HCT116 (cell line): ENCODE results near the gene STK39. TPM values are rescaled to one million over a fixed set of nuclear protein-coding genes. Genes with fewer than 3 reads are reported as not detected.

Experiments used
- ATAC-seq: fragments of 200-7000 bp; cut with Tn5 transposase; 2 replicates; pipeline ENCODE4 v1.9.1; 2020; ENCODE audit warnings: mild to moderate bottlenecking, moderate library complexity
- BruUV-seq: library from RNA; stranded (reverse); fragments of 400-500 nt; replicated peaks from 2 replicates; lab custom pipeline; 2021; lab: Mats Ljungman, UMichigan
- CTCF ChIA-PET: fragments of 300-600 bp; sonication (Branson Sonifier 250); formaldehyde crosslinking; loops from one replicate; lab custom pipeline; 2021; ENCODE audit warnings: antibody characterized with exemption; lab: Charles Lee
- POLR2A ChIA-PET: fragments of 300-600, 350-600 bp; sonication (Branson Sonifier 250); formaldehyde crosslinking; loops from one replicate; lab custom pipeline; 2021; ENCODE audit warnings: antibody characterized with exemption; lab: Charles Lee
- RAD21 ChIA-PET, 2 experiments: fragments of 300-600 bp; sonication (Branson Sonifier 250); formaldehyde crosslinking; loops; one replicate each; lab custom pipeline; 2023; ENCODE audit warnings: low total read pairs in 2 of 2; ENCODE audit not compliant: uncharacterized antibody in 2 of 2, unreplicated experiment in 2 of 2, low non-redundant PET in 1 of 2; lab: Charles Lee
- DNase-seq: peaks from one replicate; pipeline ENCODE4 v3.0.0-alpha.2; 2010; ENCODE audit warnings: low read depth, low spot score
- H2AFZ ChIP-seq: fragments of 200-600 bp; shearing (Covaris generic), sonication (generic); 2 replicates; pipeline ENCODE4 v1.6.1; 2017; ENCODE audit warnings: low read depth, mixed run types, mixed read lengths, antibody characterized with exemption, low read length; ENCODE audit not compliant: poor library complexity, severe bottlenecking
- H3K27ac ChIP-seq: 2 replicates; pipeline ENCODE4 v1.5.1; 2012; ENCODE audit warnings: low read depth, low read length
- H3K27me3 ChIP-seq: fragments of 200-600 bp; sonication (generic); 2 replicates; pipeline ENCODE4 v1.6.1; 2016; ENCODE audit warnings: mixed run types, low read length, mixed read lengths; ENCODE audit not compliant: insufficient read depth
- H3K36me3 ChIP-seq, 2 experiments: fragments of 200-500 bp in 1 of 2; fragments of 200-600 bp in 1 of 2; sonication (Bioruptor generic) in 1 of 2; sonication (generic) in 1 of 2; 2 replicates each; pipeline versions ENCODE4 v1.5.1 to v1.6.1; 2014 to 2016; ENCODE audit warnings: low read length in 2 of 2, inconsistent platforms in 1 of 2, mixed read lengths in 1 of 2, mixed run types in 1 of 2; ENCODE audit not compliant: insufficient read depth in 2 of 2, control insufficient read depth in 1 of 2
- H3K4me1 ChIP-seq, 2 experiments: fragments of 200-600 bp in 1 of 2; sonication (generic) in 1 of 2; 2 replicates each; pipeline versions ENCODE4 v1.5.1 to v1.6.1; 2012 to 2017; ENCODE audit warnings: low read length in 2 of 2, inconsistent platforms in 1 of 2, mild to moderate bottlenecking in 1 of 2, mixed read lengths in 1 of 2, mixed run types in 1 of 2, moderate library complexity in 1 of 2; ENCODE audit not compliant: insufficient read depth in 2 of 2, control insufficient read depth in 1 of 2
- H3K4me2 ChIP-seq: fragments of 200-600 bp; sonication (generic); 2 replicates; pipeline ENCODE4 v1.6.1; 2017; ENCODE audit warnings: mixed run types, low read length, mixed read lengths
- H3K4me3 ChIP-seq, 2 experiments: fragments of 200-600 bp in 1 of 2; sonication (generic) in 1 of 2; replicated peaks in 1 of 2; 2 replicates each; pipeline ENCODE4 v1.5.1; 2011 to 2016; ENCODE audit warnings: low read length in 2 of 2, control low read depth in 1 of 2, low read depth in 1 of 2, mild to moderate bottlenecking in 1 of 2, mixed read lengths in 1 of 2, mixed run types in 1 of 2
- H3K79me2 ChIP-seq: fragments of 200-600 bp; sonication (generic); 2 replicates; pipeline ENCODE4 v1.6.1; 2017; ENCODE audit warnings: mild to moderate bottlenecking, mixed run types, low read length, moderate library complexity, mixed read lengths; ENCODE audit not compliant: insufficient read depth
- H3K9ac ChIP-seq: fragments of 200-600 bp; sonication (generic); 2 replicates; pipeline ENCODE4 v1.6.1; 2016; ENCODE audit warnings: low read length, mixed read lengths
- H3K9me2 ChIP-seq: fragments of 200-600 bp; sonication (generic), shearing (Covaris generic); 2 replicates; pipeline ENCODE4 v1.6.1; 2017; ENCODE audit warnings: mixed run types, mild to moderate bottlenecking, moderate library complexity; ENCODE audit not compliant: insufficient read depth
- H3K9me3 ChIP-seq, 2 experiments: fragments of 200-500 bp in 1 of 2; fragments of 200-600 bp in 1 of 2; sonication (Bioruptor generic) in 1 of 2; sonication (generic) in 1 of 2; 2 replicates each; pipeline ENCODE4 v1.6.1; 2014 to 2017; ENCODE audit warnings: low read length in 2 of 2, mixed read lengths in 2 of 2, inconsistent platforms in 1 of 2, low read depth in 1 of 2, mild to moderate bottlenecking in 1 of 2, mixed run types in 1 of 2, moderate library complexity in 1 of 2; ENCODE audit not compliant: control insufficient read depth in 1 of 2, insufficient read depth in 1 of 2
- H4K20me1 ChIP-seq: fragments of 200-600 bp; sonication (generic), shearing (Covaris generic); 2 replicates; pipeline ENCODE4 v1.6.1; 2017; ENCODE audit warnings: mixed run types, mild to moderate bottlenecking, moderate library complexity; ENCODE audit not compliant: insufficient read depth
- ATF3 ChIP-seq: IDR thresholded peaks from 2 replicates; pipeline ENCODE4 v1.6.1; 2012
- CBX3 ChIP-seq: IDR thresholded peaks from 2 replicates; pipeline ENCODE4 v1.6.1; 2012; ENCODE audit warnings: low read depth
- CEBPB ChIP-seq: IDR thresholded peaks from 2 replicates; pipeline ENCODE4 v1.6.1; 2012; ENCODE audit warnings: low read depth
- EGR1 ChIP-seq: IDR thresholded peaks from 2 replicates; pipeline ENCODE4 v1.6.1; 2012; ENCODE audit warnings: low read depth
- ELF1 ChIP-seq: IDR thresholded peaks from 2 replicates; pipeline ENCODE4 v1.6.1; 2012; ENCODE audit warnings: low read depth, borderline replicate concordance
- EZH2 ChIP-seq: fragments of 200-600 bp; sonication (generic); IDR thresholded peaks from 2 replicates; pipeline ENCODE4 v1.6.1; 2017; ENCODE audit warnings: antibody characterized with exemption, mixed run types
- EZH2phosphoT487 ChIP-seq: fragments of 200-600 bp; IDR thresholded peaks from 2 replicates; pipeline ENCODE4 v1.6.1; 2018; ENCODE audit warnings: antibody characterized with exemption, borderline replicate concordance
- FOSL1 ChIP-seq: IDR thresholded peaks from 2 replicates; pipeline ENCODE4 v1.6.1; 2012; ENCODE audit warnings: low read depth
- JUND ChIP-seq: IDR thresholded peaks from 2 replicates; pipeline ENCODE4 v1.6.1; 2012
- POLR2A ChIP-seq: IDR thresholded peaks from 2 replicates; pipeline ENCODE4 v1.7.0; 2011; ENCODE audit warnings: borderline replicate concordance; ENCODE audit not compliant: insufficient read depth, insufficient read length; ENCODE audit errors: extremely low read depth
- POLR2AphosphoS5 ChIP-seq: IDR thresholded peaks from 2 replicates; pipeline ENCODE4 v1.6.1; 2011; ENCODE audit warnings: mild to moderate bottlenecking, low read depth, low read length, moderate library complexity
- RAD21 ChIP-seq: IDR thresholded peaks from 2 replicates; pipeline ENCODE4 v1.6.1; 2012; ENCODE audit warnings: low read depth, mild to moderate bottlenecking
- SIN3A ChIP-seq: IDR thresholded peaks from 2 replicates; pipeline ENCODE4 v1.6.1; 2012; ENCODE audit warnings: low read depth
- SRF ChIP-seq: IDR thresholded peaks from 2 replicates; pipeline ENCODE4 v1.6.1; 2012; ENCODE audit warnings: low read depth
- TCF7L2 ChIP-seq: IDR thresholded peaks from 2 replicates; pipeline ENCODE4 v1.7.0; 2011; ENCODE audit warnings: borderline replicate concordance, inconsistent platforms; ENCODE audit not compliant: insufficient read depth, insufficient read length; ENCODE audit errors: extremely low read depth
- YY1 ChIP-seq: IDR thresholded peaks from 2 replicates; pipeline ENCODE4 v1.6.1; 2011; ENCODE audit warnings: low read length, low read depth, moderate library complexity, mild to moderate bottlenecking; ENCODE audit not compliant: insufficient replicate concordance; ENCODE audit errors: extremely low read depth
- ZBTB33 ChIP-seq: IDR thresholded peaks from 2 replicates; pipeline ENCODE4 v1.6.1; 2011; ENCODE audit warnings: mild to moderate bottlenecking, low read length, moderate library complexity; ENCODE audit not compliant: insufficient replicate concordance; ENCODE audit errors: extremely low read depth
- ZFX ChIP-seq: fragments of 450-650 bp; IDR thresholded peaks from 2 replicates; pipeline ENCODE4 v1.6.1; 2017
- ZNF274 ChIP-seq: fragments of 200-500 bp; sonication (Bioruptor generic); IDR thresholded peaks from 2 replicates; pipeline ENCODE4 v1.6.1; 2014; ENCODE audit warnings: mild to moderate bottlenecking, low read depth, low read length, inconsistent platforms
- intact Hi-C: fragments of 100-400 bp; cut with micrococcal nuclease; formaldehyde crosslinking; loops from 2 replicates; pipeline ENCODE4 v1.10.0; 2022
- total RNA-seq: library from RNA; stranded (reverse); gene quantifications from one replicate; pipeline ENCODE4 v1.2.1, GENCODE V29; 2021; ENCODE audit not compliant: unreplicated experiment
- TF ChIP-seq, protein P1 (sequence below): IDR thresholded peaks from 2 replicates; pipeline ENCODE4 v1.6.1; 2012
- TF ChIP-seq, protein P2 (sequence below): IDR thresholded peaks from 2 replicates; pipeline ENCODE4 v1.6.1; 2012; ENCODE audit warnings: low read depth

STK39 gene
- total RNA-seq, 1 experiment from 2014 or later, result 118 TPM

DNA sequence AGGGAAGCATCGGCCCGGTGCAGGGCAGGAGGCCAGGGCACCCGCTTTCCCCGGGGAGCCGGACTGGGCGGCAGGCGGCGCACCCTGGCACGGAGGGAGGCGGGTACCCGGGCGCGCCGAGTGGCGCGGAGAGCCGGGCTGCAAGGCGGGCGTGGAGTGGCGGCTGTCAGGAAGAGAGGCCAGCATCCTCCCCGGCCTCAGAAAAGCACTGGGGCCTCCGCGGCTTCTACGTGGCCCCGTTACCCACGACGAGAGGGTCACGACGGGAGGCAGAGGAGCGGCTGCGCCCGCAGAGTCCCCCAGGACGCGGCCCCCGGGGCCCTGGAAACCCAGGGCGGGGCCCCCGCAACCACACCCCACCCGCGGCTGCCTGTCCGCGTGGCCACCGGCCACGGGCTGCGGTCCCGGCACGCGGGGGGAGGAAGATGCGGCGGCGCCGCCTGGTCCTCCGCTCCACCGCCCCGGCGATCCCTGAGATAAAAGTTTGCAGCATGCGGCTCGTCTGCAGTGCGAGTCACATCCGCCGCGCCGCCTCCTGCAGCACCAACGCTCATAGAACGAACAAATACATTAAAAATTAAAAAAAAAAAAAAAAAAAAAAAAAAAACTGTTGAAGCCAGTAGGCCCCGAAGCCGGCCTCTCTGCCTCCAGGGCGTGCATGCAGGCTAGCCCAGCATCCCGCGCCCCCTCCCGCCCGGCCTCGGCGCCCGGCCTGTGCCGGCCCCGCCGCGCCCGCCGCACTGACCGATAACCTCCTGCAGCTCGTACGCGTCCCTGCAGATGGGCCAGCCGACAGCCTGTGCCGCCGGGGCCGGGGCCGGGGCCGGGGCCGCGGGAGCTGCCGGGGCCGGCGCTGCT, 683 bp downstream of the STK39 start:
- ATAC-seq, result peak; percentile 54
- Histone ChIP-seq H4K20me1 (no peaks in the 10 kb centered on the region), H3K27me3 (no peaks in the 10 kb centered on the region), H3K9me3 (no peaks in the 10 kb centered on the region), H3K4me3 (peak overlapping the region; percentile 56 to 75), H2AFZ (no peak overlapping the region), H3K9ac (peak overlapping the region; percentile 82), H3K36me3 (peaks cover 0 to 9% of the 10 kb centered on the region in 2 experiments; a peak in 1 of 4 replicates), H3K27ac (peak overlapping the region; percentile 95), H3K4me1 (peaks cover 39 to 57% of the 10 kb centered on the region in 2 experiments), H3K79me2 (peaks cover 55% of the 10 kb centered on the region), H3K9me2 (no peaks in the 10 kb centered on the region), H3K4me2 (peak overlapping the region; percentile 77)
- no peak for DNase-seq
- CTCF ChIA-PET, result no interaction called here
- no TSS peak for BruUV-seq
- POLR2A ChIA-PET, result no interaction called here
- intact Hi-C loops, result loop anchor here (2.0 to 5.0 kb wide), 3 partner anchors 34 to 90 kb away; no protein-coding TSS in a partner anchor
- RAD21 ChIA-PET, result interaction anchor here in 1 of 2 experiments (0.7 kb wide), 1 partner anchor 49 kb away, joined by 8 read pairs; no protein-coding TSS in a partner anchor
- no peak for TF ChIP-seq EZH2
- no peak for TF ChIP-seq ELF1
- TF ChIP-seq RAD21, result no peak
- TF ChIP-seq, protein P1, sequence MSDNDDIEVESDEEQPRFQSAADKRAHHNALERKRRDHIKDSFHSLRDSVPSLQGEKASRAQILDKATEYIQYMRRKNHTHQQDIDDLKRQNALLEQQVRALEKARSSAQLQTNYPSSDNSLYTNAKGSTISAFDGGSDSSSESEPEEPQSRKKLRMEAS, result peak; percentile 36; the same call in 1 of the 2 replicates
- no peak for TF ChIP-seq CBX3
- TF ChIP-seq ZBTB33, result no peak
- TF ChIP-seq ZFX, result peak; percentile 65
- no peak for TF ChIP-seq CEBPB
- no peak for TF ChIP-seq FOSL1
- TF ChIP-seq TCF7L2, result no peak
- TF ChIP-seq SIN3A, result peak; percentile 38; the same call in 1 of the 2 replicates
- no peak for TF ChIP-seq EZH2phosphoT487
- no peak for TF ChIP-seq POLR2A
- TF ChIP-seq, protein P2, sequence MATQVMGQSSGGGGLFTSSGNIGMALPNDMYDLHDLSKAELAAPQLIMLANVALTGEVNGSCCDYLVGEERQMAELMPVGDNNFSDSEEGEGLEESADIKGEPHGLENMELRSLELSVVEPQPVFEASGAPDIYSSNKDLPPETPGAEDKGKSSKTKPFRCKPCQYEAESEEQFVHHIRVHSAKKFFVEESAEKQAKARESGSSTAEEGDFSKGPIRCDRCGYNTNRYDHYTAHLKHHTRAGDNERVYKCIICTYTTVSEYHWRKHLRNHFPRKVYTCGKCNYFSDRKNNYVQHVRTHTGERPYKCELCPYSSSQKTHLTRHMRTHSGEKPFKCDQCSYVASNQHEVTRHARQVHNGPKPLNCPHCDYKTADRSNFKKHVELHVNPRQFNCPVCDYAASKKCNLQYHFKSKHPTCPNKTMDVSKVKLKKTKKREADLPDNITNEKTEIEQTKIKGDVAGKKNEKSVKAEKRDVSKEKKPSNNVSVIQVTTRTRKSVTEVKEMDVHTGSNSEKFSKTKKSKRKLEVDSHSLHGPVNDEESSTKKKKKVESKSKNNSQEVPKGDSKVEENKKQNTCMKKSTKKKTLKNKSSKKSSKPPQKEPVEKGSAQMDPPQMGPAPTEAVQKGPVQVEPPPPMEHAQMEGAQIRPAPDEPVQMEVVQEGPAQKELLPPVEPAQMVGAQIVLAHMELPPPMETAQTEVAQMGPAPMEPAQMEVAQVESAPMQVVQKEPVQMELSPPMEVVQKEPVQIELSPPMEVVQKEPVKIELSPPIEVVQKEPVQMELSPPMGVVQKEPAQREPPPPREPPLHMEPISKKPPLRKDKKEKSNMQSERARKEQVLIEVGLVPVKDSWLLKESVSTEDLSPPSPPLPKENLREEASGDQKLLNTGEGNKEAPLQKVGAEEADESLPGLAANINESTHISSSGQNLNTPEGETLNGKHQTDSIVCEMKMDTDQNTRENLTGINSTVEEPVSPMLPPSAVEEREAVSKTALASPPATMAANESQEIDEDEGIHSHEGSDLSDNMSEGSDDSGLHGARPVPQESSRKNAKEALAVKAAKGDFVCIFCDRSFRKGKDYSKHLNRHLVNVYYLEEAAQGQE, result no peak
- no peak for TF ChIP-seq ATF3
- TF ChIP-seq EGR1, result no peak
- no peak for TF ChIP-seq POLR2AphosphoS5
- TF ChIP-seq YY1, result no peak
- TF ChIP-seq JUND, result no peak
- TF ChIP-seq ZNF274, result no peak
- TF ChIP-seq SRF, result no peak
